ENCODE data around the gene TAB3.

TAB3 gene

GRCh38 chrX:30786374-30786773 lies 102.7 kb downstream of the TAB3 start:
- no peak for TF ChIP-seq CTCF (IDR thresholded peaks at IDR 0.05; ENCODE audit: insufficient read depth, low read depth, low read length, missing control alignments)
- H3K4me3 ChIP-seq (ENCODE audit: low read depth, low read length): no peak overlapping the region
- DNase-seq (ENCODE audit: low read depth): no peak

- no peak overlapping the region for H3K4me3 ChIP-seq (ENCODE audit: low read depth, low read length)
- no peak for TF ChIP-seq CTCF (IDR thresholded peaks at IDR 0.05; ENCODE audit: insufficient read depth, low read depth, low read length, missing control alignments)
- no peak for DNase-seq (ENCODE audit: low read depth)
Observed at GRCh38 chrX:30781711-30782444, 107.2 kb downstream of the TAB3 start.

GRCh38 chrX:30779453-30780030 lies 109.5 kb downstream of the TAB3 start:
- no peak overlapping the region for H3K4me3 ChIP-seq (ENCODE audit: low read depth, low read length)
- no peak for TF ChIP-seq CTCF (IDR thresholded peaks at IDR 0.05; ENCODE audit: insufficient read depth, low read depth, low read length, missing control alignments)
- DNase-seq (ENCODE audit: low read depth): no peak

GRCh38 chrX:30777575-30777974 lies 111.5 kb downstream of the TAB3 start:
- no peak for TF ChIP-seq CTCF (IDR thresholded peaks at IDR 0.05; ENCODE audit: insufficient read depth, low read depth, low read length, missing control alignments)
- no peak for DNase-seq (ENCODE audit: low read depth)
- H3K4me3 ChIP-seq (ENCODE audit: low read depth, low read length): no peak overlapping the region
